Stimulated activated CD4-positive, alpha-beta T cell treated with anti-CD3 and anti-CD28 coated beads, Interleukin-2, amount 100 ng/mL, for 4 hours (primary cell): ENCODE measurements around the gene SAE1.
"Not testable (repeated sequence)": the region's sequence is repeated elsewhere in the genome, so short reads cannot be mapped to it uniquely, and the experiment has no call there.

Experiments
- DNase-seq: peaks from one replicate; pipeline ENCODE4 v3.0.0-alpha.2; 2020; ENCODE audit warnings: low read depth

Gene SAE1

DNA sequence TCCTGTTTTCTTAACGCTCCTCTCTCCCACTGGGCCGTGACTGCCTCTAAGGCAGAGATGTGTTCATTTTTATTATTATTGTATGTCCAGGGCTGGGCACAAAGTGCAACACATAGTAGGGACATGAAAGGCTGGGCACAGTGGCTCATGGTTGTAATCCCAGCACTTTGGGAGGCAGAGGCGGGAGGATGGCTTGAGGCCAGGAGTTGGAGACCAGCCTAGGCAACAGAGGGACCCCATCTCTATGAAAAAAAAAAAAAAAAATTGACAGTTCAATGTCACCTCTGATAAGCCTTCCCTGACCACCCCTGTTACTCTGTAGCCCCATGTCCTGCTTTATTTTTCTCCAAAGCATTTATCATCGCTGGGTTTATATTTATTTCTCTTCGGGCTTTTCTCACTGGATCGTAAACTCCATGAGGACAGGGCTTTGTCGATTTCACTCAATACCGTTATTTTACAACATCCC lies 481 bp upstream of the SAE1 start:
- no peak for DNase-seq

DNA sequence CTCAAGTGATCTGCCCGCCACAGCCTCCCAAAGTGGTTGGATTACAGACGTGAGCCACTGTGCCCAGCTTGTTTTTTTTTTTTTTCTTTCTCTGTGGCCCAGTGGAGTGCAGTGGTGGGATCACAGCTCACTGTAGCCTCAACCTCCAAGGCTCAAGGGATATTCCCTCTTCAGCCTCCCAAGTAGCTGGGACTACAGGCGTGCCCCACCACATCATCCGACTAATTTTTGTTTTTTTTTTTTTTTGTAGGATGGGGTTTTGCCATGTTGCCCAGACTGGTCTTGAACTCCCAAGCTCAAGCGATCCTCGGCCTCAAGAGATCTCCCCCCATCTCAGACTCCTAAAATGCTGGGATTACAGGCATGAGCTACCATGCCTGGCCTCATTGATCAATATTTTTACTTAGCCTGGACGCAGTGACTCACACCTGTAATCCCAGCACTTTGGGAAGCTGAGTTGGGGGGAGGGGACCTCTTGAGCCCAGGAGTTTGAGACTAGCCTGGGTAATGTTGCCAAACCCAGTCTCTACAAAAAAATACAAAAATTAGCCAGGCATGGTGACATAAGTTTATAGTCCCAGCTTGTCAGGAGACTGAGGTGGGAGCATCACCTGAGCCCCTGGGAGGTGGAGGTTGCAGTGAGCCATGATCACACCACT lies 1.7 kb downstream of the SAE1 start:
- DNase-seq = no peak

DNA sequence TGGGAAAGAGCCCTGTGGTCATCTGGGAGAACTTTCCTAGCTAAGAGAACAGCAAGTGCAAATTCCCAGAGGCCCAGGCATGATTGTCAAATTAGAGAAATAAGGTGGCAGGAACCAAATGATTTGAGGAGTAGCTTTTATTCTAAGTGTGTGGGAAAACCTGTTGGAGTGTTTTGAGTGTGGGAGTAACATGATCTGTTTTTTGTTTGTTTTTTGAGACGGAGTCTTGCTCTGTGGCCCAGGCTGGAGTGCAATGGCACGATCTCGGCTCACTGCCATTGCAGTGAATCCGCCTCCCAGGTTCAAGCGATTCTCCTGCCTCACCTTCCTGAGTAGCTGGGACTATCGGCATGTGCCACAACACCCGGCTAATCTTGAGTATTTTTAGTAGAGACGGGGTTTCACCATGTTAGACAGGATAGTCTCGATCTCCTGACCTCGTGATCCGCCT lies 2.4 kb downstream of the SAE1 start:
- DNase-seq = no peak

DNA sequence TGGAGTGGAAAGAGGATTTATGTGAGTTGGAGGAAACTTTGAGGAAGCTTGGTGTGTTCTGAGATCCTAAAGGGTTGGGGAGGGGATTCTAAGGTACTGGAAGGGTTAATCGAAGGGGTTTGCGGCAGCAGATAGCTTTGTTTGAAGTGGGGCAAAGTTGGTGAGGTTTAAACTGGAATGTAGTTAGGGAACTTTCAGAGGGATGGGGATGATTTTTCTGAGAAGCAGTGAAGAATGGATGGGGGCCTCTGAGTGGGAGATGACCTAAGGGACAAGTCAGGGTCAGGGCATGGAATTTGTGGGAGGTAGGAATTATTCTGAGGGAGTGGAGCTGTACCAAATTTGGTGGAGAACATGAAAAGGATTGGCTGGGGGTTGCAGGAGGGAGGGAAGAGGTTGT lies 3.9 kb downstream of the SAE1 start:
- DNase-seq = no peak

DNA sequence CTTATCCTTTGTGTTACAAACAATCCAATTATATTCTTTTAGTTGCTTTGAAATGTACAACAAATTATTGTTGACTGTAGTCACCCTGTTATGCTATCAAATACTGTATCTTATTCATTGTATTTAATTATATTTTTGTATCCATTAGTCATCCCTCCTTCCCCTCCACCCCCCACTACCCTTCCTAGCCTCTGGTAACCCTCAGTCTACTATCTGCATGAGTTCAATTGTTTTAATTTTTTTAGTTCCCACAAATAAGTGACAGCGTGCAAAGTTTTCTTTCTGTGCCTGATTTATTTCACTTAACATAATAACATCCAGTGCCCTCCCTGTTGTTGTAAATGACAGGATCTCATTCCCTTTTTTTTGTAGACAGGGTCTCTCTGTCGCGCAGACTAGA lies 4.5 kb downstream of the SAE1 start:
- no peak for DNase-seq

DNA sequence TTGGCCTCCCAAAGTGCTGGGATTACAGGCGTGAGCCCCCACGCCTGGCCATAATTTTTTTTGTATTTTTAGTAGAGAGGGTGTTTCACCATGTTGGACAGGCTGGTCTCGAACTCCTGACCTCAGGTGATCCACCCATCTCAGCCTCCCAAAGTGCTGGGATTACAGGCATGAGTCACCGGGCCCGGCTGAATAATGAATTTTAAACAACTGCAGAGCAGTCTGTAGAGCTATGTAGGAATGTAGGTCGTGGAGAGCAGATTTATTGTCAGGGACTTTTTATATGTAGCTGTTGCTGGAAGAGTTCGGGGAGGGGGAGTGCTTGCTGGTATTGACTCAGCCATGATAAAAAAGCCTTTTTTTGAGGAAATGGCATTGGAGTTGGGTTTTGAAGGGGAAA lies 10.6 kb downstream of the SAE1 start:
- not testable (repeated sequence) for DNase-seq

DNA sequence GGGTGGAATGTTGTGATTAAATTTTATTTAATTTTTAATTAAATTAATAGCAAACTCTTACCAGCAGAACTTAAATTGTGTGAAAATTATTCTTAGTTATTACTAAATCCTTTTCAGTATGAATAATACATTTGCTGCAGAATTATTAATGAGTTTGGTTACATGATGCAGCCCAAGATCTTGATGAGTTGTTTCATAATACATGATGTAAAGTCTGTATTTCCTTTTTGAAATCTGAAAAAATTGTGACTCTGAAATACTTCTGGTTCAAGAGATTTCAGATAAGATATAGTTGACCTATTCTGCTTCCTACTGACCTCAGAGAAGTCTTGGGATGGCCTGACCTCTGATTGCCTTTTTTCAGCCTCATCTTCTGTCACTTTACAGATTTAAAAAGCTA lies 11.1 kb downstream of the SAE1 start:
- no peak for DNase-seq

DNA sequence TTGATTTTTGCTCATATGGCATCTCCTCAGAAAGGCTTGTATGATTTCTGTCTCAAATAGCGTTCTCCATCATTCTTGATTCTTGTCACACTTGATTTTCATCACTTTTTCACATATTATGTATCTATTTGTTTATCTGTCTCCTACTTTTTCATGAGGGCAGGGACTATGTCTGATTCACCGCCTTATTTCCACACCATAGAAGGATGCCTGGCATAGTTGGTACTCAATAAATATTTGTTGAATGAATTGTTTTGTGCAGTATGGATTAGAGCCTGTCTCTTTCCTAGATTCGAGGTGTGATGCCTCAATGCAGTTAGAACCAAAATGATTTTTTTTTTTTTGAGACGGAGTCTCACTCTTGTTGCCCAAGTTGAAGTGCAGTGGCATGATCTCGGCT lies 12.1 kb downstream of the SAE1 start:
- no peak for DNase-seq

DNA sequence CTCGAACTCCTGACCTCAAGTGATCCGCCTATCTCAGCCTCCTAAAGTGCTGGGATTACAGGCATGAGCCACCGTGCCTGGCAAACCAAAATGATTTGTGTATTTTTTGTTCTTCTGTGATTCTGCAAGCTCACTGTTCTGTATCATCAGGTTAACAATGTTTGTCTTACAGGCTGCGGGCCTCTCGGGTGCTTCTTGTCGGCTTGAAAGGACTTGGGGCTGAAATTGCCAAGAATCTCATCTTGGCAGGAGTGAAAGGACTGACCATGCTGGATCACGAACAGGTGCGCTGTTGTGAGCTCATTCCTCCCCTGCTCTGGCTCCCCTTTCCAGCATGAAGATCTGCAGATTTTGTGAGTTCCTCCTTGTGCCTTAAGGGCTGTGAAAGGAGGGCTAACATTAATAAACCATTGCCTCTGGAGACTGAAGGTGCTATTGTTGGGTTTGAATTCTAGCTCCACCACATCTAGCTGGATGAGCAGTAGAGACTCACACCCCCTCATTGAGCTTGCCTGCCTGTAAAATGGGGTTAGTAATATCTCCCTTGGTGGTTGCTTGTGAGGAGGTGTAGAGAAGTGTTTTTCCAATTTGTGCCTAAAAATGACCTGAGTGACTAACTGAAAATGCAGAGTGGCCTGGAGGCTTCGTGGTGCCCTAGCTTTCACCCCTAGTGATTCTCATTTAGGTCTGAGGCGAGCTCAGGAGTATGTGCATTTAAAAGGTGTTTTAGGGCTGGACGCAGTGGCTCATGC lies 12.9 kb downstream of the SAE1 start:
- DNase-seq = no peak

DNA sequence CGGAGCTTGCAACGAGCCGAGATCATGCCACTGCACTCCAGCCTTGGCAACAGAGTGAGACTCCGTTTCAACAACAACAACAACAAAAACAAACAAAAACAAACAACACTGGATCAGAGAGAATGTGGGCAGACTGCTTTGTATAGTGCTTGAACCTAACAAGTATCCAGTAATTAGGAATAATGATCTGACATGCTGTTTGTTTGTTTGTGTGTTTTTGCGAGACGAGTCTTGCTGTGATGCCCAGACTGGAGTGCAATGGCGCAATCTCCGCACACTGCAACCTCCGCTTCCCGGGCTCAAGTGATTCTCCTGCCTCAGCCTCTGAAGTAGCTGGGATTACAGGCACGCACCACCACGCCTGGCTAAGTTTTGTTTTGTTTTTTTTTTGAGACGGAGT lies 14.0 kb downstream of the SAE1 start:
- DNase-seq = no peak

DNA sequence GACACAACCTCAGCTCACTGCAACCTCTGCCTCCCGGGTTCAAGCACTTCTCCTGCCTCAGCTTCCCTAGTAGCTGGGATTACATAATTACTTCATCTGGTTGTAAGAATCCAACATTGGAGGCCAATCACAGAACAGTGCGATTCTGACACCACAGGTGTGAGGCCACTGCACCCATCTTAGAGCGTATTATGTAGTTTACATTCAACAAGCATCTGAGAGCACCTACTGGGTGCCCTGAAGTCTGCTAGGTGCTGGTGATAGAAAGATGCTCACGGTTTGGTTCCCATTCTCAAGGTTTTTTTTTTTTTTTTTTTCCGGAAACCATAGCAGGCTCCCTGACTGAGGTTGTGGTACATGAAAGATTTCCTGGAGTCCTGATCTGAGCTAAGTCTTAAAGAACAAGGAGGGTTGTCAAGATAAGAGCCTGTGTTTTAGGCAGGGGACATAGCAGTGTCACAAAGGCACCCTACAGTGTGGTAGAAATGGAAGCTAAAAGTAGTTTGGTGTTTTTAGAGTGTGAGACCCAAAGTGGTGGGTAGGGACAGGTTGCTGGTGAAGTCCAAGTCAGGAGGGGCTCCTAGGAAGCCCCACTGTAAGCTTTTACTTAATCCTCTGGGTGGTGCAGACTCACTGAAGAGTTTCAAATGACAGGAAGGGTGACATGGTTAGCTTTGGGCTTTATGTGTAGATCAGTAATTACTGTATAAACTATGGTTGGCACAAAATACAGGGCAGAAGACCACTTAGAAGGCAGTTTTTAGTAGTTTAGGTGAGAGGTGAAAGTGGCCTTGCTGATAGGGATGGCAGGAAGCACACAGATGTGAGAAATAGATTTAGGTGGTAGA lies 15.2 kb downstream of the SAE1 start:
- no peak for DNase-seq

DNA sequence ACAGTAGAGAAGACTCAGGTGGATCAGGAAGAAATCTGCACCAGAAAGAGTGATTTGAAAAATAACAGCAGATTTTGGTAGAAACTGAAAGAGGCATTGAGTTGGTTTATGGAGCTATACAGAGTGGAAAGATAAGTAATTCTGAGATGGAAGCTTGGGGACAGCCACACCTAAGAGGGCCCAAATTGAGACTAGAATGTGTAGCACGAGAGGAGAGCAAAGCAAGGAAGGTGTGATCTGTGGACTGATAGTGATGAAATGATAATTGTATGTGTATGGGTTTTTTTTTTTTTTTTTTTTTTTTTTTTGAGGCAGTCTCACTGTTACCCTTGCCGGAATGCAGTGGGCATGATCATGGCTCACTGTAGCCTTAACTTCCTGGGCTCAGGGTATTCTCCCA lies 16.3 kb downstream of the SAE1 start:
- no peak for DNase-seq

DNA sequence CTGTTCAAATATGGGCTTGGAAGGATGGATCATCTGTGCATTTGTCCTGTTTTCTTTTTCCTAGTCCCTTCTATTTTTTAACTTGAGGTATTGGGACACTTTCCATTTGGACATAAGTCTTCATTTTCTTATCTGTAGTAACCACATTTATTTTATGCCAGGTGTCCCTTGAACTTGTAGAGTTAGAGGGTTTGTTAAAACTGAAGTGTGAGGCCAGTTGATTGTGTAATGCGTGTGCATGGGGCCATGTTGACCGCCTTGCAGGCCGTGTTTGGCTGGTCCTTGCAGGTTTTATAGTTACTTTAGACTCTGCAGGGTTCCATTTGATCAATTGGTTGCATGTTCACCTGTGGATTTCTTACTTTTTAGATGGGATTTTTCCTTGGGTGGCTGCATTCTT lies 21.0 kb downstream of the SAE1 start:
- no peak for DNase-seq

DNA sequence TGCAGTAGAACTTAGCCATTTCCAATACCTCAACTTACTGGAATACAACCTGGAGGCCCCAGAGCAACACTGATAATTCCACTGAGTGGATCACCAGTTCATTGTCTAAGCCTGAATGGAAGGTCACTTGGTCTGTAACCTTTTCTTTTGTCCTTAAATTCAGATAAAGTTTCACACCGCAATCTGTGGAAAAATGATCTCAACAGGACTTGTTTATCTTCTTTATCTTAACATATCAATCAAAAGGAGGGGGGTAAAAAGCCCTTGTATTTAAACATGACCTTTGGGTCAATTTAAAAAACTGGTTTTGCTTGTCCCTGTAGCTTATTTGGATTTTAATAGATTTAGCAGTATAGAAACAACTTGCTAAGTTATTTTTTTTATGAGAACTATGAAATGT lies 21.6 kb downstream of the SAE1 start:
- DNase-seq = no peak

DNA sequence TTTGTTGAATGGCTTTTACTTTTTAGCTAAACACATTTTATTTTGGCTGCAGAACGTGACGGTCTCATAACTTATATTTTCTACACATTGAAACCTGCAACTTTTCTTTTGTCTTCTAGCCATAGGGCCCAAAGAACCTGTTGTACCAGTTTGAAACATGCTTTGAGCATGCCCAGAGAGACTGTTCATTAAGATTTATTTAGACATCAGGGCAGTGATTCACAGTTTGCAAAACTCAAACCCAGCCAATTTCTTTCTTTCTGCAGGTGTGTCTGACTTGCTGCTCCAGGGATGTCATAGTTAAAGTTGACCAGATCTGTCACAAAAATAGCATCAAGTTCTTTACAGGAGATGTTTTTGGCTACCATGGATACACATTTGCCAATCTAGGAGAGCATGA lies 22.0 kb downstream of the SAE1 start:
- DNase-seq = no peak

DNA sequence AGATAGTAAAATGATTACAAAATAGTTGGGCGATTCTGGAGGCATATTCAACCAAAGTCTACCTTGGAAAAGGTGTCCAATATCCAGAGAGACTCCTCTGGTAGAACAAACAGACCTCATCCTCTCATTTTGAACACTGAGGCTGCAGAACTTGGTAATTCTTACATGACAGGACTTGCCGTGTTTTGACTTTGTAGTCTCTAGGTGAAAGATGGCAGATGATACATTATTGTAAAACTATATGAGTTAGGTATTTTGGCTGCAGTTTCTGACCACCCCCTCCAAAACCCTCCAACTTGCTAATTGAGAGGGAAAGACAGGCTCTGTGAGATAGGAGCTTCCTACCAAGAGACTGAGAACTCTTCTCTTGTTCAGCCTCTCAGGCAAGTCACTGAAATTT lies 22.6 kb downstream of the SAE1 start:
- no peak for DNase-seq

DNA sequence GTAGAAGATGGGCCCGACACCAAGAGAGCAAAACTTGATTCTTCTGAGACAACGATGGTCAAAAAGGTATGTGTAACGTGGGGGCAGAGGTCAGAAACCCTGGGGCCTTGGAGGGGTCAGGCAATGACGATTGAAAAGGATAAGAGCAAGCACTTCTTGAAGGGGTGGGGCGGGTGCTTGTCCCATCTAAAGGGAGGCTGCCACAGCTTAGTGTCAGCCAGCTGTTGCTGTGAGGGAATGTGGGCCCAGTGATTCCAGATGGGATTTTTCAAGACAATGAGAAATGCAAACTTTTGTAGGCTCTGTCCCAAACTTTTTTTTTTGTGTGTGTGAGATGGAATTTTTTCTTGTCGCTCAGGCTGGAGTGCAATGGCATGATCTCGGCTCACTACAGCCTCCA lies 24.5 kb downstream of the SAE1 start:
- no peak for DNase-seq

DNA sequence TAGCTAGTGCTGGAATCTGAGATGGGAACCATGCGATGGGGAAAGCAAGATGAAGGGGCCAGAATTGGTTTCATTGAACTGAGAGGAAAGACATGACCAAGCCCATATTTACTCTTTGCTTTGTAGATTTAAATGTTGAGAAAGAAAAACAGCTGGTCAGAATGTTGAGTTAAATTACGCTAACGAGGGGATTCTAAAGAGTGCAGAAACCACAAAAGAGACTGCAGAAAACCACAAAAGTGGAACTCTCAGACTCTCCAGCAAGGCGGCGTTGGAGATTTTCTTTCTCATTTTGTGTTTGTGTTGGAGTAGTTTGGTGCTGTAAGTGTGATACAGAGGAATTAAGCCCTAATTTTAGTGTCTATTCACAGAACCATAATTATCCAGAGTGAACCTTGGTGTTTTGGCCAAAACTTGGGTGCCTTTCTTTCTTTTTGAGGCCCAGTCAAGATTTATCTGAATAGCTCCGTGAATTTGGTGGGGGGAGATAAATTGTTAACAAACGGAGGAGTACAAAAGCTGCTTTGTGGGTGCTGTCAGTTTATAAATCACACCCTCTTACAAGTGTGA lies 26.3 kb downstream of the SAE1 start:
- no peak for DNase-seq

DNA sequence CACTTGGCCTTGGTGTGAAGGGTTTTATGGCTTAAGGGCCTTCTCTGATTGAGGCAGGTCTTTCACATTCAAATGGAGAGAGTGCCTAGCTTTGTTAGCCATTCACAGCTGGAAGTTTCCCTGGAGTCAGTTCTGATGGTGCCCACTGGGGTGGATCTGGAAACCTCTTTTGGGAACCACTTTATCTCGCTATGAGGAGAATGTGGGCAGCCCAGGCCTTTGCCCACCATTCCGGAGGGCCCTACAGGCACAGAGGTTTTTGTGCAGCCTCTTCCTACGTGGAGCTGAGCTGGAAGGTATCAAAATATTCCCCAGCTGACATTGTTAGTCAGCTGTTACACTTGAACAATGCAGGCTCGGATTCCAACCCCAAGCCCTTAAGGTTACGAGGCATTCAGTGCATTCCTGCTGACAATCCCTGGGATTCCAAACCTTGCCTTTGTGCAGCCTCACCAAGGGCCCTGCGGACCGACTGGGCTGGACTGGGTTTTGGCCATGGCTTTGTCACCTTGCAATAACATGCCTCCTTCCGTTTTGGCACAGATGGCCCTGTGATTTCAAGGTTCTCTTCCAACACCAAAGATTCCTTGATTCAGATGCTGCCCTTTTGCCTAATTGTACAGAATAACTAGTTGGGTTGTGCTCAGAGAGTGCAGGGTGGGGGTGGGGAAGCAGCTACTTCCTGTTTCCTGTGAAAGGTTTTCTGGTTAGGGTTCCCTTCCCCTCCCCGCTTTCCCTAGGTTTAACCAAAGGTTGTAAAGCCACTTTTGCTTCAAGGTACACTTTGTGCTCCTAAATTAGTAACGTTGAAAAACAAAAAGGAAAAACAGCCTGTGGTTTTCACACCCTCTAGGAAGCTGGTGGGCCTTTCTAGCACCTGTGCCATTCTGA lies 27.0 kb downstream of the SAE1 start:
- no peak for DNase-seq

DNA sequence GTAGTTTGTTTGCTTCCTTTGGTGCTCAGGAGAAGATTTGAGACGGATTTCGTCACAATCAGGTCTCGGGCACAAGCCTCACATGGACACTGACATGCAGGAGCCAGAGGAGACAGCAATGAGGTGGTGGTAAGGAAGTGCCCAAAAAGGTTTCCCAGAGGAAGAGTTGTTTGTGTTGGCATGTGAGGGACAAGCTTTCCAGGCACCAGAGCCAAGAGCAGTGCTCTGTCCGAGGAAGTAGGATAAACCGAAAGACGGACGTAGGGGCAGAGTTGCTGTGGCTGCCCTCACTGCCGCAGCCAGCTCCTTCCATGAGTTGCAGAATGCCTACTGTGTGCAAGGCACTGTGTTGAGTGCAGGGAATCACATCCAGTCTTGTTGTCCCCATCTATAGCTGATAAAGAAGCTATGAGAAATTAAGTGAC lies 27.7 kb downstream of the SAE1 start:
- no peak for DNase-seq

DNA sequence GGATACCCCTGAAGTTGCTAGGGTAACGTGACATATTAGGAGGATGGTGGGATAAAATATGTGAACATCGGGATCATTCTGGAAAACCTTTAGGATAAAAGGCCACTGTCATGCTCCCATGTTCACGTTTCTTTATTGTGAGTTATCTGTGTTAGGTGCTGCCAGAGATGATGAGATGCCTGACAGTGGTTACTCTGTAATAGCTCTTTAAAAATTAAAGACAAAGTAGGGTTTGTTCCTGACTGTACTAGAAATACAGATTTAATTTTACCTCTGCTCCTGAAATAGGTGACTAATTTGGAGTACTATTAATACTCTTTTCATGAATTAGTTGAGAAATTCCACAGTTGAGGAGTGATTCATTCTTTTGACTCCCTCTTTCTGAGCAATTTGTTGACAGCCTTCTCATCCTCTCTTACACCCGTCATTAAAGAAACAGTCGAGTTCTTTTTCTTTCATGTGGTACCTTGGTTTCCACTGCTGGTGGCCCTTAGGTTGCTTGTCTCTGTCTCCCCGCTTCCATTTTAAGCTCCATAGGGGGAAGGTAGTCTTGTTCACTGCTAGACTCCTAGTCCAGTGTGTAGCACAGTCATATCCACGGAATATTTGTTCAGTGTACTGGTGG lies 28.4 kb downstream of the SAE1 start:
- peak; percentile 38 for DNase-seq
